Posterior vena cava (tissue), 2 donors: ENCODE data around the gene TMC5. TPM values are rescaled to one million over a fixed set of nuclear protein-coding genes. Genes with fewer than 3 reads are reported as not detected.
A peak's percentile ranks its signal among the peaks of the same experiment; 100 is the strongest.
"Not testable (repeated sequence)": the region's sequence is repeated elsewhere in the genome, so short reads cannot be mapped to it uniquely, and the experiment has no call there.

Experiments
- DNase-seq: peaks from one replicate; pipeline ENCODE4 v3.0.0-alpha.2; 2020; ENCODE audit warnings: low spot score
- intact Hi-C, 2 donors: fragments of 100-400 bp; cut with DNase I; formaldehyde crosslinking; loops; one replicate each; pipeline versions ENCODE4 v1.14.1 to v1.14.2; 2022 to 2023
- total RNA-seq, 2 donors: library from RNA; stranded (reverse); fragmentation: NEBNext Ultra II Directional; extraction: Animal tissue kit (Norgen Biotek cat#: 25700); gene quantifications; one replicate each; pipeline ENCODE4 v1.2.1, GENCODE V29; 2021
- donor health status: DM: yes; HTN: yes; CAD: no.
- donor health status: DM: yes; HTN: yes; CAD: no.

Gene TMC5
- total RNA-seq, 2 donors from 2014 or later: 1.1 to 3.4 TPM

DNA sequence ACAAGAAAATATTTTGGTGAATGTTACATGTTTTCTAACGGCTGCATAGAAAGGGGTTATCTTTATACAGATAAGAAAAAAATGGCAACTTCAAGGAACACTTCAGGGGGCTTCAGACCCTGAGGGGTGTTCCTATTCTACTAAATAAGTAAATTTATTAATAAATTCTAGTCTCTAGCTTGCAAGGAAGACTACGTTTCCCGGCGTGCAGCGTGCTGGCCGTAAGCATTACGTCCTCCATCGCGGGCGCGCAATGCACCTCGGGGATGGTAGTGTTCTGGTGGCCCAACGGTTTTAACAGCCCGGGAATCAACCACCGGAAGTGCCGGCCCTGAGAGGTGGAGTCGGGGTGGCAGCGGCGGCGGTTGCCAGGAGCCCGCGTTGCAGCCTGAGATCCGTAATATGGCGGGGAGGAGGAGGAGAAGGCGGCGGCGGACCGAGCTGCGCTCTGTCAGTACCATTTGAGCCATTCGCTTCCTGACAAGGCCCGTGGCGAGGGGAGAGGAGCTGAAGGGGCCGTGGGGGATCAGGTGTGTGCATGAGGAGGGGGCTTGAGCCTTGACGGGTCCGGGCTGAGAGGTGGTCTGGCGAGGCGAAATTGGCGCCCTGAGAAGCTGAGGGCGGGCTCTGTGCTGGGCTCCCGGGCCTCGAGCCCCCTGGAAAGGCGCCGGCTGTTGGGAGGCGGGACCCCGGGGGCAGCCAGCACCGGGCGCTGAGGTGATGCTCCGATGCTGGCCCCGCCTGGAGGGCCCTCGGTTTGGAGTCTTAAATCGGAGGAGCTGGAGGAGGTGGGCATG, 106.1 kb downstream of the TMC5 start, which contains the start of gene CCP110:
TSS of gene CCP110 (plus strand) at position 384 of the 797 bp plus-strand sequence. CDS start 3,940 bp downstream, outside the sequence.
- intact Hi-C loops: no loop called here
- DNase-seq: peak; percentile 99

DNA sequence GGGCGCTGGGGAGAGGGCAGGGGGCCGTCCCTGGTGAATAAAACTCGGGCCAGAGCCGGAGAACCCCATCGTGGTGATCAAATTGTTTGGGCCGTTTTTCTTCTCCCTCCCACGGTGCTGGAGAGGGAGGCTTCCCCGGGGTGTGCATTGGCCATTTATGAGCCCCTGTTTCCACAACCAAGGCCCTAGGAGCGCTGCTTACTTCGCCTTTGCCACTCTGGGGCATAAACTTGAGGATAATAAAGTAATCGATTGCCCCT, 106.6 kb downstream of the TMC5 start:
- intact Hi-C loops: no loop called here
- no peak for DNase-seq

DNA sequence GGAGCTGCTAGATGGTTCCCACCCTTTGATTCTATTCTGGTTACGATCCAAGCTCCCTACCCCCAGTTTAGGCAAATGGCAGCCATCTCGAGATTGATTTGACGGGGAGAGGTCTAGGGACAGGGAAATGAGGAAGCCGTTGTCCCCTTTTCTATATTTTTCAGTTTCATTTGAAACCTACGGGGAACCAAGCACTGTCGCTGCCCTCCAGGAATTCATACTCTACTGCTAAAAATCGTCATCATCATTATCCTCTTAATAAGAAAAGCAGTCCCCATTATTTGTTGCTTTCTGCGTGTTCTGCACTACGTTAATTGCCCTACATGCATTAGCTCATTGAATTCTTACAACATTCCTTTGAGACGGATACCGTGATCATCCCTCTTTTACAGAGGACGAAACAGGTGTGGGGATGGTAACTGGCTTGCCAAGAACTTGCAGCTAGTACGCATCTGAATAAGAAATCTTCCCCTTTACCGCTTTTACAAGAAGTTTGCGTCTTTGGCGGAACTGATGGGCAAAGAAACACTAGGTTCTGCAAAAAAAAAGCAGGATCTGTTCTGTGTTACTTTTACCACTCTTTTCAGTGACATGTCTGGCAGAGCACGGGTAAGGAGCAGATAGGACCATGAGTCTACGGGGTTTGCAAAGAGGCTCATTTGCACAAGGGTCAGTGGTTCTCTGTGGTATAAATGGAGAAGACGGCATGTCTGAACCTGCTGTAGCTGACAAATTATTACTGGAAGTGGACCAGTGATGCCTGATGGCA, 107.1 kb downstream of the TMC5 start:
- intact Hi-C loops: no loop called here
- DNase-seq: no peak

DNA sequence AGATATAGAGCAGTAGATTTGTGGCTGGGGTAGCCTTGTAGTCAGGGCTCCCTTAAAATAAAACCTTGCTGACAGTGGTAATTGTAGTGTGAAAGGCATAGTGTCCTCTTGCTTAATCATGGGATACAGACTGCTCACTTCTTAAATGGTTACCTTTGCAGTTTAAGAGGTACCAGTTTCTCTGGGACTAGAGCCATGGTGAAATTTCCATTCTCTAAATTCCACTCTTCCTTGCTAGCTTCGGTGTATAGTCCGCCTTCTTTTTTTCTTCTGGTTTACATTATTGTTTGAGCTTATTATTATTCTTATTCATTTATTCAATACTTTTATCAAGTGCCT, 107.7 kb downstream of the TMC5 start:
- DNase-seq: no peak
- intact Hi-C loops: no loop called here

DNA sequence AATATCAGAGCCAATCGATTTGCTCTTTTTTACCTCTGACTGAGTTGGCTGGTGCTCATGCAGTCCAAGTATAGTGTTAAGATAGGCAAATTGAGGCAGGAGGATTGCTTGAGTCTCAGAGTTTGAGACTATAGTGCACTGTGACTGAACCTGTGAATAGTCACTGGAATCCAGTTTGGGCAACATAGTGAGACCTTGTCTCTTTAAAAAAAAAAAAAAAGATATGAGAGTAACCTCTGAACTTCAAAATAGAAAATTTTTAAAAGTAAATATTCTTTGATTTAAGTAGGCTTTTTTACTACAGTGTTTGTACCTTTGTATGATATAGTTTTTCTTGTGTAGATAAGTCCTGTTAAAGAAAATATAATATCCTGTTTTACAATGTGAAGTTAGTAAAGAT, 109.5 kb downstream of the TMC5 start:
- intact Hi-C loops: no loop called here

DNA sequence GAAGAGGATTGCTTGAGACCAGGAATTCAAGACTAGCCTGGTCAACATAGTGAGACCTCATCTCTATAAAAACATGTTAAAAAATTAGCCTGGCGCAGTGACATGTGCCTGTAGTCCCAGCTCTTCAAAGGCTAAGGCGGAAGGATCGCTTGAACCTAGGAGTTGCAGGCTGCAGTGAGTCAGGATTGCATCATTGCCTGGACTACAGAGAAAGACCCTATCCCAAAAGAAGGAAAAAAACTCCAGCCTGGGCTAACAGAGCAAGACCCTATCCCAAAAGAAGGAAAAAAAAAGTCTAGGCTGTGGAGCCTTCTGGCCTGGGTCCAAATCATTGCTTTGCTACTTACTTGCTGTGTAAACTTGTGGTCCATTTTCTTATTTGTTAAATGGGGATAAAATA, 111.0 kb downstream of the TMC5 start:
- no peak for DNase-seq
- intact Hi-C loops: no loop called here

More for the DNA sequence above, 109.5 kb downstream of the TMC5 start:
- no peak for DNase-seq

DNA sequence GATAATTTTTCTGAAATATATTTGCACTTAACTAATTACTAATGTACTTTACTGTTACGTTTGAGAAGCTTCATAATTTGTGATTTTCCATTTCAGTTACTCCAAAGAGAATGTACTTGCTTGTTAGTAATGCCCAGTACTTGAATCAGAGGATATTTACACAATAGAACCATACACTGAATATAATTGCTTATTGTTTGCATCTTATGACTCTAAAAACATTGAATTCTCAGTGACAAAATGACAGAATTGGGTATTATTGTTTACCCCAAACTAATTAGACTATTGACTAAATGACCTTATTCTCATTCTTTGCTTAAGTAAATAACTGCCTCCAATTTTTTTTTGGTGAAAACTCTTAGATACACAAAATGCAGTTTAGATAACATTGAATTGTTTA, 114.9 kb downstream of the TMC5 start:
- no peak for DNase-seq
- intact Hi-C loops: no loop called here

DNA sequence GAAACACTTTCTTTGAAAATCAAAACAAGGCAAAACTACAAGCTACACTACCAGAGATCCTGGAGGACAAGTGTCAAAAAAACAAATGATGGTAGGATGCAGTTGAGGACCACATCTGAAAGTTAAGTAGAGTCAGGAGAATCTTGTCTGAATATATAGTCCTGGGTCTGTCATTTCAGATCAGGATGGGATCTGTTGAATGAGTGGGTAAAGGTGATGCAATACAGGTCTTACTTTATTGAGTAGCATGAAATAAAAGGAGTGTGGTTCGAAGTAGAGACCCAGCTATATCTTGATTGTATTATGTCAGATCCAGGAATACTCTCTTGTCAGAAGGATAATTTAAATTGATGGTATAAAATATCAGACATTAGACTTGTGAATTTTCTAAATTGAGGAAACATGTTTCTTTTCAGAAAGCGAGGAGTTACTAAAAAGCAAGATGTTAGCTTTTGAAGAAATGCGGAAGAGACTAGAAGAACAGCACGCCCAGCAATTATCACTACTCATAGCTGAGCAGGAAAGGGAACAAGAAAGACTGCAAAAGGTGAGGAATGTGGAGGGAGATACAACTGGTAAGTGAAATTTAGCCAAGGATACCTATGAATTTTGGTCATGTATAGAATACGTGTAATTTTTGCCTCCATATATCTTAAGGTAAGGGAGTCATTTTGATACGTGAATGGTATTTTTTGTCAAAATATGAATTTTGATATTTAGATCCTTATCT, 122.7 kb downstream of the TMC5 start:
- no peak for DNase-seq
- intact Hi-C loops: no loop called here

DNA sequence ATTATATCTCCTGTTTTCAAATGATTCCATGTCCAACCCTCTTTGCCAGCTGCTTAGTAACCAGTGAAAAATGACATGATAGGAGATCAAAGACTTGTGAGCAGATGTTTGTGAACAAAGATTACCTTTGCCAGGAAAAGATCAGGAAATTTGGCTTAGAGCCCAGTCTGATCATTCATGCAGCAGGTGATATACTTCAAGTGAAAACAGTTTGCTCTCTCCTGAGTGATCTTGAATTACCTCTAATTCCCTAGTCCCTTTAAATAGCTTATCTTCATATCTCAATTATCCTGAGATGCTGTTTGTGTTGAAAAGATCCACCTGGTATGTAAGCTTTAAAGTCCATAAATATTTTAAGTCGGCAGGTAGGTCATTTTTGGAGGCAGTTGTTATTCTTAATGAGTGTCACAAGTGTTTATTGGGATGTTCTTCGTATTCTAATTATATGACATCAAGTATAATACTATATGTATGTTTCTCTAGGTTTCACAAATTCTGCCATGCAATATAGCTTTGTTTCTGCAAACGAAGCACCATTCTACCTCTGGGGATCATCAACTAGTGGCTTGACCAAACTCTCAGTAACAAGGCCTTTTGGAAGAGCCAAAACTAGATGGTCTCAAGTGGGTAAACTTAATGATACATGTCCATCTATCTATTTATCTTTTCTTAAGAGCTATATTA, 124.6 kb downstream of the TMC5 start:
- intact Hi-C loops: no loop called here
- DNase-seq: no peak

DNA sequence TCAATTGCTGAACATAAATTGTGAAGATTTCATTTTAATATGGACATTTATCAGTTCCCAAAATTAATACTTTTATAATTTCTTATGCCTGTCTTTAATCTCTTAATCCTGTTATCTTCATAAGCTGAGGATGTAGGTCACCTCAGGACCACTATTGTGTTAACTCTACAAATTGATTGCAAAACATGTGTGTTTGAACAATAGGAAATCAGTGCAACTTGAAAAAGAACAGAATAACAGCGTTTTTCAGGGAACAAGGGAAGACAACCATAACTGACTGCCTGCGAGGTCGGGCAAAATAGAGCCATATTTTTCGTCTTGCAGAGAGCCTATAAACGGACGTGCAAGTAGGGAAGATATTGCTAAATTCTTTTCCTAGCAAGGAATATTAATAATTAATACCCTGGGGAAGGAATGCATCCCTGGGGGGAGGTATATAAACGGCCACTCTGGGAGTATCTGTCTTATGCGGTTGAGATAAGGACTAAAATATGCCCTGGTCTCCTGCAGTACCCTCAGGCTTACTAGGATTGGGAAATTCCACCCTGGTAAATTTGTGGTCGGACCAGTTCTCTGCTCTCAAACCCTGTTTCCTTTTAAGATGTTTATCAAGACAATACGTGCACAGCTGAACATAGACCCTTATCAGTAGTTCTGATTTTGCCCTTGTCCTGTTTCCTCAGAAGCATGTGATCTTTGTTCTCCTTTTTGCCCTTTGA, 125.8 kb downstream of the TMC5 start:
- DNase-seq, intact Hi-C loops: not testable (repeated sequence)

DNA sequence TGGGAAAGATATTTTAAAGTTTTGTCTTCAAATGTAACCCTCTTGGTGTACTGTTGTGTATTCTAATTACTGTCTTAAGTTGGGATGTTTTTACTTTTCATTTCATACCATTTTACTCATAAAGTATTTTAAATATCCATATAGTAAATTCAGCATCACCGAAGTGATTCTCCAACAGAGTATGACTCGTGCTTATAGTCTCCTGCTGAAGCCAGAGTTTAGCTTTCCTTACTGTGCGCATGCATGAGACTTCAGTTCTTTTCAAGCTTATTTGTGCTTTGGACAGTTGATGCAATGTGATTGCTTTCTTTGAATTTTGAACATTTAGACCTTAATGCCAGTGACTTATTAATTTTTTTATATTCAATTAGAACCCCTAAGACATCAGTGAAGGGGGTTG, 130.5 kb downstream of the TMC5 start:
- no peak for DNase-seq
- intact Hi-C loops: no loop called here

Other genes starting within 250 kb of the TMC5 start
- 1 to 10 TPM; 1.2 to 2.8 TPM for gene SYT17, start 249.6 kb upstream of the TMC5 start, total RNA-seq
- gene CLEC19A, start 132.2 kb upstream of the TMC5 start, total RNA-seq: not detected
- 10 to 100 TPM; 47.0 to 53.5 TPM for gene GDE1, start 104.2 kb downstream of the TMC5 start, total RNA-seq
- 10 to 100 TPM; 16.1 to 19.2 TPM for gene CCP110, start 106.1 kb downstream of the TMC5 start, total RNA-seq
- gene VPS35L, start 137.8 kb downstream of the TMC5 start, total RNA-seq: 10 to 100 TPM; 51.1 to 53.1 TPM